A673 (cell line): ENCODE results near the gene GPHA2. TPM values are rescaled to one million over a fixed set of nuclear protein-coding genes. Genes with fewer than 3 reads are reported as not detected.
A peak's percentile ranks its signal among the peaks of the same experiment; 100 is the strongest.

ENCODE experiments used
- BruUV-seq: library from RNA; stranded (reverse); fragments of 400-500 nt; replicated peaks from 2 replicates; lab custom pipeline; 2021; lab: Mats Ljungman, UMichigan
- CTCF ChIA-PET: fragments of 300-600 bp; sonication (Branson Sonifier 250); formaldehyde crosslinking; loops from one replicate; lab custom pipeline; 2022; ENCODE audit warnings: antibody characterized with exemption; lab: Charles Lee
- POLR2A ChIA-PET: fragments of 300-600 bp; sonication (Branson Sonifier 250); formaldehyde crosslinking; loops from one replicate; lab custom pipeline; 2022; ENCODE audit warnings: antibody characterized with exemption; ENCODE audit not compliant: low non-redundant PET; lab: Charles Lee
- DNase-seq: peaks from one replicate; pipeline ENCODE4 v3.0.0-alpha.2; 2015; ENCODE audit warnings: low spot score
- H3K27ac ChIP-seq: fragments of 200-600 bp; sonication (generic); 2 replicates; pipeline ENCODE4 v1.5.1; 2016; ENCODE audit warnings: mixed run types, low read depth, mild to moderate bottlenecking, mixed read lengths, antibody characterized with exemption, low read length; ENCODE audit not compliant: poor library complexity, severe bottlenecking
- H3K27me3 ChIP-seq: fragments of 200-600 bp; sonication (generic); replicated peaks from 2 replicates; pipeline ENCODE4 v1.6.1; 2017; ENCODE audit warnings: mixed run types, low read depth, mild to moderate bottlenecking, mixed read lengths, antibody characterized with exemption, low read length; ENCODE audit not compliant: insufficient read depth, poor library complexity
- H3K36me3 ChIP-seq: fragments of 200-600 bp; sonication (generic); 2 replicates; pipeline ENCODE4 v1.6.1; 2016; ENCODE audit warnings: mixed run types, mild to moderate bottlenecking, mixed read lengths, antibody characterized with exemption, low read length; ENCODE audit not compliant: insufficient read depth, poor library complexity, severe bottlenecking
- H3K4me1 ChIP-seq: fragments of 200-600 bp; sonication (generic); 2 replicates; pipeline ENCODE4 v1.6.1; 2017; ENCODE audit warnings: mixed run types, mild to moderate bottlenecking, mixed read lengths, antibody characterized with exemption, low read length; ENCODE audit not compliant: insufficient read depth, poor library complexity, severe bottlenecking
- H3K4me3 ChIP-seq: fragments of 200-600 bp; sonication (generic); 2 replicates; pipeline ENCODE4 v1.5.1; 2016; ENCODE audit warnings: low read depth, mixed run types, mild to moderate bottlenecking, mixed read lengths, low read length; ENCODE audit not compliant: poor library complexity, severe bottlenecking
- H3K9me3 ChIP-seq: fragments of 200-600 bp; sonication (generic); 2 replicates; pipeline ENCODE4 v1.6.1; 2016; ENCODE audit warnings: mixed run types, low read depth, mild to moderate bottlenecking, mixed read lengths, antibody characterized with exemption, low read length; ENCODE audit not compliant: poor library complexity, severe bottlenecking
- CTCF ChIP-seq: fragments of 300-800, 200-600 bp; sonication (generic); conservative IDR thresholded peaks from 2 replicates; pipeline ENCODE4 v1.5.1; 2017; ENCODE audit warnings: low read depth, mild to moderate bottlenecking, antibody characterized with exemption, low read length, moderate library complexity, mixed read lengths
- EZH2 ChIP-seq: fragments of 200-600 bp; sonication (generic); IDR thresholded peaks from 2 replicates; pipeline ENCODE4 v1.6.1; 2017; ENCODE audit warnings: borderline replicate concordance, low read depth, mild to moderate bottlenecking, mixed read lengths, antibody characterized with exemption, low read length; ENCODE audit not compliant: poor library complexity, severe bottlenecking
- intact Hi-C: fragments of 100-400 bp; cut with micrococcal nuclease; formaldehyde crosslinking; loops from one replicate; pipeline ENCODE4 v1.10.0; 2022; ENCODE audit not compliant: unreplicated experiment
- total RNA-seq: library from RNA; stranded (reverse); gene quantifications from 2 replicates; pipeline ENCODE4 v1.2.3, GENCODE V29; 2021

GPHA2 gene
- total RNA-seq, 1 experiment from 2014 or later = not detected

DNA sequence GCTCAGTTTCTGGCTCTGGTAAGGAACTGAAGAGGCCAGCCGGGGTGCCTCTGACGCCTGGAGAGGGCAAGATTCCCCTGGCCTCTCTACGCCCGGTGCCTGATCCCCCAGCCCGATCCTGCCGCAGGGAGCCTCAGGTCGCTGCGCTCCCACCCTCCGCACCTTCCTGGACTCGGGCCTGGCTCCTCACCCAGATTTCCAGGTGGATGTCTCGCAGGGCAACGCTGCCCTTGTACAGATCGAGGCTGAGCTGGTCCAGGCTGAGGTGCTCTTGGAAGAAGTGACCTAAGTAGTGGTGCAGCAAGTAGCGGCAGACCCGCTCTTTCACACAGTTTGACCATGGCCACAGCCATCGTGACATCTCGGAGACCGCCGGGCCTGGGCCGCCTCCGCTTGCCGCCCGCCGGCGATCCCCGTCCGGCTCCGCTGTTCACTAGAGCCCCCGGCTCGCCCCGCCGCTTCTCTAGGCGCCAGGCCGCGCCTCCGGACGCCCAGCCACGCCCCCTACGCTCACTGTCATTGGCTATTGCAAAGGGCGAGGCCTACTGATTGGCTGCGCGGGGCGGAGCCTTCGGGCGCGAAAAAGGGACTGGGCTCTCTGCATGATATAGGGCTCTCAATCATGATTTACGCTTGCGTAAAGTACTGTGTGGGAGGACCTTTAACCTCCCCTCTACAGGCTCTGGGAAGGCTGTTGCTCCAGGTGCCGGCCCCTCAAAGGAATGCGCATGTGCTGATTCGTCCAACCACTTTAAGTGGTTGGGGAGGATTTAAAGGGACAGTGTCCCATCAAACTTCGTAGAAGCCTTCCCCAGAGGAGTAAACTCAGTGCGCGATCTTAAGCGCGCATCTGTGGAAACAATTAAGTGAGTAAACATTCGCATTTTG lies 18.7 kb downstream of the GPHA2 start, which contains the start of gene ATG2A:
Gene ATG2A, minus strand, starts transcription at position 435 of the 888 bp plus-strand sequence. Its CDS starts 74 bp downstream, at position 361.
- H3K9me3 ChIP-seq = no peaks in the 10 kb centered on the region
- H3K36me3 ChIP-seq = peaks cover 4% of the 10 kb centered on the region
- peak; percentile 100 for DNase-seq
- H3K4me3 ChIP-seq = peak within 1 kb of the TSS; percentile 76
- intact Hi-C loops = no loop called here
- peak within 1 kb of the TSS; percentile 77 for H3K27ac ChIP-seq
- TSS peak; percentile 69 for BruUV-seq
- ChIA-PET CTCF (no interaction called here), POLR2A (no interaction called here)
- peaks cover 6% of the 10 kb centered on the region for H3K4me1 ChIP-seq
- TF ChIP-seq EZH2 (no peak), CTCF (no peak)
- no peaks in the 10 kb centered on the region for H3K27me3 ChIP-seq

GRCh38 chr11:64916040-64916774 lies 19.5 kb downstream of the GPHA2 start:
- no peak for TF ChIP-seq EZH2
- TF ChIP-seq CTCF = no peak
- POLR2A ChIA-PET = no interaction called here
- Histone ChIP-seq H3K27me3 (no peaks in the 10 kb centered on the region), H3K9me3 (no peaks in the 10 kb centered on the region), H3K4me1 (peaks cover 6% of the 10 kb centered on the region), H3K4me3 (peak overlapping the region; percentile 76), H3K36me3 (peaks cover 12% of the 10 kb centered on the region), H3K27ac (peak overlapping the region; percentile 77)
- BruUV-seq = no TSS peak
- CTCF ChIA-PET = no interaction called here
- intact Hi-C loops = no loop called here
- DNase-seq = peak; percentile 43

GRCh38 chr11:64915376-64915887 lies 20.3 kb downstream of the GPHA2 start:
- TF ChIP-seq CTCF = no peak
- TF ChIP-seq EZH2 = no peak
- no peaks in the 10 kb centered on the region for H3K9me3 ChIP-seq
- H3K4me3 ChIP-seq = peak overlapping the region; percentile 76
- H3K27me3 ChIP-seq = no peaks in the 10 kb centered on the region
- ChIA-PET CTCF (no interaction called here), POLR2A (no interaction called here)
- intact Hi-C loops = no loop called here
- H3K36me3 ChIP-seq = peaks cover 20% of the 10 kb centered on the region
- H3K4me1 ChIP-seq = peaks cover 6% of the 10 kb centered on the region
- no TSS peak for BruUV-seq
- H3K27ac ChIP-seq = peak overlapping the region; percentile 77
- no peak for DNase-seq
